Astrocyte (in vitro differentiated cells and primary cell): ENCODE data around the gene WIPF2.
"Not testable (repeated sequence)": the region's sequence is repeated elsewhere in the genome, so short reads cannot be mapped to it uniquely, and the experiment has no call there.

Experiments used
- EZH2 ChIP-seq: IDR thresholded peaks from 2 replicates; pipeline ENCODE4 v1.6.1; 2012; ENCODE audit warnings: mild to moderate bottlenecking, low read length, inconsistent platforms; ENCODE audit not compliant: insufficient read depth
- TF ChIP-seq, protein P1 (sequence below): IDR thresholded peaks from 2 replicates; pipeline ENCODE4 v1.5.1; 2011; ENCODE audit warnings: low read depth, mild to moderate bottlenecking, inconsistent platforms, low read length, moderate library complexity; ENCODE audit not compliant: insufficient read depth

- TF ChIP-seq, protein P1, sequence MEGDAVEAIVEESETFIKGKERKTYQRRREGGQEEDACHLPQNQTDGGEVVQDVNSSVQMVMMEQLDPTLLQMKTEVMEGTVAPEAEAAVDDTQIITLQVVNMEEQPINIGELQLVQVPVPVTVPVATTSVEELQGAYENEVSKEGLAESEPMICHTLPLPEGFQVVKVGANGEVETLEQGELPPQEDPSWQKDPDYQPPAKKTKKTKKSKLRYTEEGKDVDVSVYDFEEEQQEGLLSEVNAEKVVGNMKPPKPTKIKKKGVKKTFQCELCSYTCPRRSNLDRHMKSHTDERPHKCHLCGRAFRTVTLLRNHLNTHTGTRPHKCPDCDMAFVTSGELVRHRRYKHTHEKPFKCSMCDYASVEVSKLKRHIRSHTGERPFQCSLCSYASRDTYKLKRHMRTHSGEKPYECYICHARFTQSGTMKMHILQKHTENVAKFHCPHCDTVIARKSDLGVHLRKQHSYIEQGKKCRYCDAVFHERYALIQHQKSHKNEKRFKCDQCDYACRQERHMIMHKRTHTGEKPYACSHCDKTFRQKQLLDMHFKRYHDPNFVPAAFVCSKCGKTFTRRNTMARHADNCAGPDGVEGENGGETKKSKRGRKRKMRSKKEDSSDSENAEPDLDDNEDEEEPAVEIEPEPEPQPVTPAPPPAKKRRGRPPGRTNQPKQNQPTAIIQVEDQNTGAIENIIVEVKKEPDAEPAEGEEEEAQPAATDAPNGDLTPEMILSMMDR: not testable (repeated sequence)
- not testable (repeated sequence) for TF ChIP-seq EZH2
These were observed 21.1 kb upstream of the WIPF2 start for GRCh38 chr17:40197965-40198456.
